Measurements from ENCODE around the gene RNF169.

RNF169 gene

GRCh38 chr11:74729397-74729796, 19.3 kb upstream of the RNF169 start:
- Histone ChIP-seq H3K27me3 (ENCODE audit: insufficient read depth, low read length, poor library complexity) (peaks cover 11% of the 10 kb centered on the region), H3K4me3 (ENCODE audit: low read depth in 1 of 2, low read length in 2 of 2) (no peak overlapping the region), H3K9ac (ENCODE audit: low read depth, low read length) (no peak overlapping the region), H4K20me1 (ENCODE audit: insufficient read depth, low read length) (no peaks in the 10 kb centered on the region), H3K4me2 (ENCODE audit: insufficient read depth, low read length) (no peak overlapping the region), H2AFZ (ENCODE audit: low read depth, low read length) (no peak overlapping the region), H3K27ac (ENCODE audit: low read length) (no peak overlapping the region), H3K9me3 (ENCODE audit: insufficient read depth, low read length, severe bottlenecking) (no peaks in the 10 kb centered on the region), H3K4me1 (ENCODE audit: insufficient read depth, low read length) (no peaks in the 10 kb centered on the region), H3K79me2 (ENCODE audit: insufficient read depth, low read length) (no peaks in the 10 kb centered on the region), H3K36me3 (ENCODE audit: insufficient read depth, low read length) (no peaks in the 10 kb centered on the region)
- ATAC-seq (ENCODE audit: insufficient read depth, low read depth) (no peak), DNase-seq (no peak)
- TF ChIP-seq EZH2 (IDR thresholded peaks at IDR 0.05; ENCODE audit: borderline replicate concordance, low read depth, low read length, severe bottlenecking): no peak
- TF ChIP-seq, protein P1, sequence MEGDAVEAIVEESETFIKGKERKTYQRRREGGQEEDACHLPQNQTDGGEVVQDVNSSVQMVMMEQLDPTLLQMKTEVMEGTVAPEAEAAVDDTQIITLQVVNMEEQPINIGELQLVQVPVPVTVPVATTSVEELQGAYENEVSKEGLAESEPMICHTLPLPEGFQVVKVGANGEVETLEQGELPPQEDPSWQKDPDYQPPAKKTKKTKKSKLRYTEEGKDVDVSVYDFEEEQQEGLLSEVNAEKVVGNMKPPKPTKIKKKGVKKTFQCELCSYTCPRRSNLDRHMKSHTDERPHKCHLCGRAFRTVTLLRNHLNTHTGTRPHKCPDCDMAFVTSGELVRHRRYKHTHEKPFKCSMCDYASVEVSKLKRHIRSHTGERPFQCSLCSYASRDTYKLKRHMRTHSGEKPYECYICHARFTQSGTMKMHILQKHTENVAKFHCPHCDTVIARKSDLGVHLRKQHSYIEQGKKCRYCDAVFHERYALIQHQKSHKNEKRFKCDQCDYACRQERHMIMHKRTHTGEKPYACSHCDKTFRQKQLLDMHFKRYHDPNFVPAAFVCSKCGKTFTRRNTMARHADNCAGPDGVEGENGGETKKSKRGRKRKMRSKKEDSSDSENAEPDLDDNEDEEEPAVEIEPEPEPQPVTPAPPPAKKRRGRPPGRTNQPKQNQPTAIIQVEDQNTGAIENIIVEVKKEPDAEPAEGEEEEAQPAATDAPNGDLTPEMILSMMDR (IDR thresholded peaks at IDR 0.05; ENCODE audit: borderline replicate concordance, extremely low read depth, low read length, poor library complexity, severe bottlenecking): no peak

DNA sequence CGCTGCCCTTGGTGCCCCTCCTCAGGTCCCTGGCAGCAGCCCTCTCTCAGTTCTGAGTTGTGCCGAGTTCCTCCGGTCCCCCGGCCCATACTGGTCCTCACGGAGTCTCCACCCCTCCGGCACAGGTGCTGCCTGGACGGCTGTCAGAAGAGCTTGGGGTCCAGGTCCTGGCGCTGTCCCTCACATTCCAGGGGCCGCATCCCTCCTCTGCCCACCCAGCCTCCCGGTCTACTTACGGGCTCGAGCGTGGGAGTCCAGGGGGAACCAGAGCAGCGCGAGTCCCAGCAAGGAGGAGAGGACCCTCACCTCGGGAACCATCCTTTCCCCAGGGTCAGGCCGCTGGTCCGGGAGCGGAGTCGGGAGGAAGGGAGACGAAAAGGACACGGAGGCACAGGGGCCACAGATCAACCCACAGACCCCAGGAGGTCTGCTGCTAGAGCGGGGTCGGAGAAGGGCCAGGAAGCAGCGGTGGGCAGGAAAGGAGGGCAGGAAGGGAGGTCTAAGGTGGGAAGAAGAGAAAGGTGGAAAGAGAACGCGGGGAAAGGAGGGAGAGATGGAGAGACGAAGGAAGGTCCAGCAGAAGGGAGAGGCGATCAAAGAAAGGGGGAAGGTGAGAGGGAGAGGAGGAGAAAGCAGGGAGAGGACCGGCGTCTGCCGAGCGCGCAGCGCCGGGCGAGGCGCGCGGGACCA, 17.9 kb upstream of the RNF169 start:
- peaks cover 7% of the 10 kb centered on the region for H3K27me3 ChIP-seq (ENCODE audit: insufficient read depth, low read length, poor library complexity)
- TF ChIP-seq, protein P1 (IDR thresholded peaks at IDR 0.05; ENCODE audit: borderline replicate concordance, extremely low read depth, low read length, poor library complexity, severe bottlenecking): no peak
- TF ChIP-seq EZH2 (IDR thresholded peaks at IDR 0.05; ENCODE audit: borderline replicate concordance, low read depth, low read length, severe bottlenecking): no peak
- no peaks in the 10 kb centered on the region for H3K79me2 ChIP-seq (ENCODE audit: insufficient read depth, low read length)
- H3K4me1 ChIP-seq (ENCODE audit: insufficient read depth, low read length): no peaks in the 10 kb centered on the region
- no peak overlapping the region for H3K4me2 ChIP-seq (ENCODE audit: insufficient read depth, low read length)
- no peak overlapping the region for H3K27ac ChIP-seq (ENCODE audit: low read length)
- no peaks in the 10 kb centered on the region for H3K9me3 ChIP-seq (ENCODE audit: insufficient read depth, low read length, severe bottlenecking)
- no peak overlapping the region for H3K4me3 ChIP-seq (ENCODE audit: low read depth in 1 of 2, low read length in 2 of 2)
- no peak overlapping the region for H2AFZ ChIP-seq (ENCODE audit: low read depth, low read length)
- H3K36me3 ChIP-seq (ENCODE audit: insufficient read depth, low read length): no peaks in the 10 kb centered on the region
- DNase-seq: no peak
- ATAC-seq (ENCODE audit: insufficient read depth, low read depth): no peak
- H3K9ac ChIP-seq (ENCODE audit: low read depth, low read length): no peak overlapping the region
- no peaks in the 10 kb centered on the region for H4K20me1 ChIP-seq (ENCODE audit: insufficient read depth, low read length)

- Histone ChIP-seq H3K4me3 (ENCODE audit: low read depth in 1 of 2, low read length in 2 of 2) (no peak within 1 kb of the TSS), H3K4me2 (ENCODE audit: insufficient read depth, low read length) (no peak within 1 kb of the TSS), H3K27me3 (ENCODE audit: insufficient read depth, low read length, poor library complexity) (peaks cover 4% of the 10 kb centered on the region), H4K20me1 (ENCODE audit: insufficient read depth, low read length) (no peaks in the 10 kb centered on the region), H3K9ac (ENCODE audit: low read depth, low read length) (no peak within 1 kb of the TSS), H3K36me3 (ENCODE audit: insufficient read depth, low read length) (no peaks in the 10 kb centered on the region), H3K4me1 (ENCODE audit: insufficient read depth, low read length) (no peaks in the 10 kb centered on the region), H3K79me2 (ENCODE audit: insufficient read depth, low read length) (no peaks in the 10 kb centered on the region), H2AFZ (ENCODE audit: low read depth, low read length) (no peak within 1 kb of the TSS), H3K9me3 (ENCODE audit: insufficient read depth, low read length, severe bottlenecking) (no peaks in the 10 kb centered on the region), H3K27ac (ENCODE audit: low read length) (no peak within 1 kb of the TSS)
- ATAC-seq (ENCODE audit: insufficient read depth, low read depth) (no peak), DNase-seq (no peak)
- no peak for TF ChIP-seq EZH2 (IDR thresholded peaks at IDR 0.05; ENCODE audit: borderline replicate concordance, low read depth, low read length, severe bottlenecking)
- TF ChIP-seq, protein P1 (IDR thresholded peaks at IDR 0.05; ENCODE audit: borderline replicate concordance, extremely low read depth, low read length, poor library complexity, severe bottlenecking): no peak
Observed at GRCh38 chr11:74731301-74732094, 17.2 kb upstream of the RNF169 start, which contains the start of gene CHRDL2. Gene CHRDL2 (minus strand): TSS chr11:74731426. CDS start chr11:74730888, 538 bp downstream.

Data from DND-41 (cell line).